ENCODE data around the gene CFAP299. TPM values are rescaled to one million over a fixed set of nuclear protein-coding genes. Genes with fewer than 3 reads are reported as not detected.

CFAP299 gene
- total RNA-seq, 1 donor from 2014 or later: not detected

DNA sequence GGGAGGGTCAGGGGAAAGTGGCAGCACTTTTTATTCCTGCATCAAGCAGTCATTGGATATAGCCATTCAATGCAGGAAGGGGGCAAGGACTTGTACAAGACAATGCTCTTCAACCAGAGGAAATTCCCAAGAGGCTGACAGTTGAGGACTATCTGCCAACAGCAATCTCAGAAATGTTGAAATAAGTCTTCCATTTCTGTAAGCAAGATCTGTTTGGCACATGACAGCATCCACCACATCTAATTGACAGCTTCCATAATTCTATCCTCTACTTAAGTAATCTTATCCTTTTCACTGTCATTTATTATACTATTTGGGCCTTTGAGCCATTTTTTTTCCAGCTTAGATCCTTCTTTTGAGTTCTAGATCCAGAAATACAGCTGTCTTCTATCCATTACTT, 110.7 kb downstream of the CFAP299 start:
- Histone ChIP-seq H4K20me1 (ENCODE audit: insufficient read depth, low read length) (no peaks in the 10 kb centered on the region), H3K27me3 (ENCODE audit: insufficient read depth, low read length) (no peaks in the 10 kb centered on the region), H3K4me1 (ENCODE audit: insufficient read depth, low read length) (no peaks in the 10 kb centered on the region), H3K27ac (ENCODE audit: low read depth, low read length) (no peak overlapping the region), H2AFZ (ENCODE audit: low read depth, low read length) (no peak overlapping the region), H3K4me3 (ENCODE audit: insufficient read depth, low read depth, low read length) (no peak overlapping the region), H3K9me3 (ENCODE audit: insufficient read depth, low read depth, low read length) (no peaks in the 10 kb centered on the region), H3K9ac (ENCODE audit: low read length) (no peak overlapping the region), H3K79me2 (ENCODE audit: insufficient read depth, low read length) (no peaks in the 10 kb centered on the region), H3K36me3 (ENCODE audit: insufficient read depth, low read length) (no peaks in the 10 kb centered on the region), H3K4me2 (ENCODE audit: low read length) (no peak overlapping the region)
- Mint-ChIP-seq H3K27ac (ENCODE audit: unreplicated experiment) (no peak overlapping the region), H3K4me1 (ENCODE audit: low read depth, unreplicated experiment) (no peaks in the 10 kb centered on the region), H3K9me3 (ENCODE audit: unreplicated experiment) (peaks cover 12% of the 10 kb centered on the region), H3K27me3 (ENCODE audit: low read depth, unreplicated experiment) (no peaks in the 10 kb centered on the region), H3K36me3 (ENCODE audit: low read depth, unreplicated experiment) (no peaks in the 10 kb centered on the region), H3K4me3 (ENCODE audit: unreplicated experiment) (no peak overlapping the region)
- TF ChIP-seq, protein P1, sequence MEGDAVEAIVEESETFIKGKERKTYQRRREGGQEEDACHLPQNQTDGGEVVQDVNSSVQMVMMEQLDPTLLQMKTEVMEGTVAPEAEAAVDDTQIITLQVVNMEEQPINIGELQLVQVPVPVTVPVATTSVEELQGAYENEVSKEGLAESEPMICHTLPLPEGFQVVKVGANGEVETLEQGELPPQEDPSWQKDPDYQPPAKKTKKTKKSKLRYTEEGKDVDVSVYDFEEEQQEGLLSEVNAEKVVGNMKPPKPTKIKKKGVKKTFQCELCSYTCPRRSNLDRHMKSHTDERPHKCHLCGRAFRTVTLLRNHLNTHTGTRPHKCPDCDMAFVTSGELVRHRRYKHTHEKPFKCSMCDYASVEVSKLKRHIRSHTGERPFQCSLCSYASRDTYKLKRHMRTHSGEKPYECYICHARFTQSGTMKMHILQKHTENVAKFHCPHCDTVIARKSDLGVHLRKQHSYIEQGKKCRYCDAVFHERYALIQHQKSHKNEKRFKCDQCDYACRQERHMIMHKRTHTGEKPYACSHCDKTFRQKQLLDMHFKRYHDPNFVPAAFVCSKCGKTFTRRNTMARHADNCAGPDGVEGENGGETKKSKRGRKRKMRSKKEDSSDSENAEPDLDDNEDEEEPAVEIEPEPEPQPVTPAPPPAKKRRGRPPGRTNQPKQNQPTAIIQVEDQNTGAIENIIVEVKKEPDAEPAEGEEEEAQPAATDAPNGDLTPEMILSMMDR (IDR thresholded peaks at IDR 0.05; ENCODE audit: insufficient read depth, low read depth, low read length): no peak
- no peak for TF ChIP-seq EZH2 (IDR thresholded peaks at IDR 0.05; ENCODE audit: insufficient read depth, low read length)
- DNase-seq (ENCODE audit: low read depth) (no peak), FAIRE-seq (peak; percentile 20)

DNA sequence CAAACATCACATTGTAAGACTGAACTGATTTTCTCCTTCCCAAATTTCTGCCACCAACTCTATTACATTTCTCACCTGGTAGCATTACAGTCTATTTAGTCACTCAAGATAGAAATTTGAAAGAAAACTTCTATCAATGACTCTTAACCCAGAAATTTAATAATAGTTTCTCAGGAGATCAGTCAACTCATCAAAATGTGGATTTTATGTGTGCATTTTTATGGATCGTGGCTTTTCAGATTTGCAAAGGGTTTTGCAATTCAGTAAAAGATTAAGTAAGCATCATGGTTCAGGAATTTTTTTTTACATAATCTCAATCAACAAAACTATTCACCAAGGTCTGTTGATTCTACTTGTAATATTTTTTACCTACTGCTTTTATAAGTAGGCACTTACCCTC, 111.1 kb downstream of the CFAP299 start:
- Mint-ChIP-seq H3K4me1 (ENCODE audit: low read depth, unreplicated experiment) (no peaks in the 10 kb centered on the region), H3K4me3 (ENCODE audit: unreplicated experiment) (no peak overlapping the region), H3K27ac (ENCODE audit: unreplicated experiment) (no peak overlapping the region), H3K27me3 (ENCODE audit: low read depth, unreplicated experiment) (no peaks in the 10 kb centered on the region), H3K9me3 (ENCODE audit: unreplicated experiment) (peaks cover 12% of the 10 kb centered on the region), H3K36me3 (ENCODE audit: low read depth, unreplicated experiment) (no peaks in the 10 kb centered on the region)
- no peak for TF ChIP-seq EZH2 (IDR thresholded peaks at IDR 0.05; ENCODE audit: insufficient read depth, low read length)
- TF ChIP-seq, protein P1 (IDR thresholded peaks at IDR 0.05; ENCODE audit: insufficient read depth, low read depth, low read length): no peak
- Histone ChIP-seq H3K9me3 (ENCODE audit: insufficient read depth, low read depth, low read length) (no peaks in the 10 kb centered on the region), H3K4me1 (ENCODE audit: insufficient read depth, low read length) (no peaks in the 10 kb centered on the region), H4K20me1 (ENCODE audit: insufficient read depth, low read length) (no peaks in the 10 kb centered on the region), H3K4me2 (ENCODE audit: low read length) (no peak overlapping the region), H3K9ac (ENCODE audit: low read length) (no peak overlapping the region), H3K36me3 (ENCODE audit: insufficient read depth, low read length) (no peaks in the 10 kb centered on the region), H3K79me2 (ENCODE audit: insufficient read depth, low read length) (no peaks in the 10 kb centered on the region), H3K27ac (ENCODE audit: low read depth, low read length) (no peak overlapping the region), H3K4me3 (ENCODE audit: insufficient read depth, low read depth, low read length) (no peak overlapping the region), H2AFZ (ENCODE audit: low read depth, low read length) (no peak overlapping the region), H3K27me3 (ENCODE audit: insufficient read depth, low read length) (no peaks in the 10 kb centered on the region)
- DNase-seq (ENCODE audit: low read depth): peak; percentile 11
- no peak for FAIRE-seq

DNA sequence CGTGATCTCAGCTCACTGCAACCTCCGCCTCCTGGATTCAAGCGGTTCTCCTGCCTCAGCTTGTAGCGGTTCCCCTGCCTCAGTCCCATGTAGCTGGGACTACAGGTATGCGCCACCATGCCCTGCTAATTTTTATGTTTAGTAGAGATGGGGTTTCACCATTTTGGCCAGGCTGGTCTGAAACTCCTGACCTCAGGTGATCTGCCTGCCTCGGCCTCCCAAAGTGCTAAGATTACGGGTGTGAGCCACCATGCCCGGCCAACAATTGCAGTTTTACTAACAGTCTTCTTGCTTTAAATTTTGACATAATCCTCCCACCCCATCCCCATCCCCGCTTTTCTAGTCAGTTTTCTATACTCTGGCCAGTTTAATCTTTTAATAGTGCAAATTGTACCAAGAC, 112.0 kb downstream of the CFAP299 start:
- no peak overlapping the region for H3K27ac Mint-ChIP-seq (ENCODE audit: unreplicated experiment)
- Histone ChIP-seq H3K79me2 (ENCODE audit: insufficient read depth, low read length) (no peaks in the 10 kb centered on the region), H2AFZ (ENCODE audit: low read depth, low read length) (no peak overlapping the region), H3K9me3 (ENCODE audit: insufficient read depth, low read depth, low read length) (no peaks in the 10 kb centered on the region), H3K4me3 (ENCODE audit: insufficient read depth, low read depth, low read length) (no peak overlapping the region), H3K4me2 (ENCODE audit: low read length) (no peak overlapping the region), H4K20me1 (ENCODE audit: insufficient read depth, low read length) (no peaks in the 10 kb centered on the region), H3K9ac (ENCODE audit: low read length) (no peak overlapping the region), H3K27me3 (ENCODE audit: insufficient read depth, low read length) (no peaks in the 10 kb centered on the region), H3K27ac (ENCODE audit: low read depth, low read length) (no peak overlapping the region), H3K36me3 (ENCODE audit: insufficient read depth, low read length) (no peaks in the 10 kb centered on the region), H3K4me1 (ENCODE audit: insufficient read depth, low read length) (no peaks in the 10 kb centered on the region)
- no peaks in the 10 kb centered on the region for H3K4me1 Mint-ChIP-seq (ENCODE audit: low read depth, unreplicated experiment)
- H3K9me3 Mint-ChIP-seq (ENCODE audit: unreplicated experiment): peaks cover 11% of the 10 kb centered on the region
- no peak for TF ChIP-seq EZH2 (IDR thresholded peaks at IDR 0.05; ENCODE audit: insufficient read depth, low read length)
- TF ChIP-seq, protein P1 (IDR thresholded peaks at IDR 0.05; ENCODE audit: insufficient read depth, low read depth, low read length): no peak
- no peak for DNase-seq (ENCODE audit: low read depth)
- no peaks in the 10 kb centered on the region for H3K36me3 Mint-ChIP-seq (ENCODE audit: low read depth, unreplicated experiment)
- FAIRE-seq: no peak
- H3K4me3 Mint-ChIP-seq (ENCODE audit: unreplicated experiment): no peak overlapping the region
- no peaks in the 10 kb centered on the region for H3K27me3 Mint-ChIP-seq (ENCODE audit: low read depth, unreplicated experiment)
